Suppressor macrophage treated with lipopolysaccharide for 4 hours (primary cell): ENCODE data around the gene AAMP.
A peak's percentile ranks its signal among the peaks of the same experiment; 100 is the strongest.

Experiments
- DNase-seq: peaks from one replicate; pipeline ENCODE4 v3.0.0-alpha.2; 2020

AAMP gene

GRCh38 chr2:218218268-218219185, 51.4 kb downstream of the AAMP start:
- peak; percentile 73 for DNase-seq

GRCh38 chr2:218217360-218218267, 52.3 kb downstream of the AAMP start:
- DNase-seq, result peak; percentile 88

DNA sequence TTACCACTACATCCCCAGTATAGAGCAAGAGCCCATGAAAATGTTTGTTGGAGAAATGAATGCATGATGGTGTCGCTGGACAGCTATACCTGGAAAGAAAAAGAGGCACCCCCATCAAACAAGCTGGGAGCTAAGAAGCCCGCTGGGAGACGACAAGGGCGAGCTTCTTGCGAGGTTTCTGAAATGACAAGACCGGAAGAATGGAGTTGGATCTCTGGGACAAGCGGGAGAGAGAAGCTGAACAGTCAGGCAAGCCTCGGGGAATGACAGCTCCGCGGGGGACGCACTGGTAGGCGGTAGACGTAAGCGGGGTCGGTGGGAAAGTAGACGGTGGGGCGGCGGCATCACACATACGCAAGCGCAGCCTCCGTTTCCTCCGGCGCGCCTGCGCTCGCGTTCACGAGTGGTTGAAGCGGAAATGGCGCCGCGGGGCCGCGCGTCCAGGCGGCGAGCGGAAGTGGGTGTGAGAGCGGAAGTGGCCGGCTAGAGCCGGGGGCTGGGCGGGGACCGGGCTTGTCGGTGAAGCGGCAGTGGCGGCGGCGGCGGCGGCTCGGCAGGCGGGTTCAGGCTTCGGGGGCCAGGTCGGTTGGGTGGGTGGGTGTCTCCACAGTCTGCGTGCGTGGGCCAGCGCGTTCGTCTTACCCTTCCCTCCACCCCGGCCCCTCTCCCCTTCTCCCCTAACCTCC, 53.1 kb downstream of the AAMP start, which contains the start of gene ARPC2:
ARPC2 (plus strand) TSS at position 516 of the 686 bp plus-strand sequence. CDS start 282 bp downstream, outside the sequence.
- DNase-seq, result peak; percentile 99

DNA sequence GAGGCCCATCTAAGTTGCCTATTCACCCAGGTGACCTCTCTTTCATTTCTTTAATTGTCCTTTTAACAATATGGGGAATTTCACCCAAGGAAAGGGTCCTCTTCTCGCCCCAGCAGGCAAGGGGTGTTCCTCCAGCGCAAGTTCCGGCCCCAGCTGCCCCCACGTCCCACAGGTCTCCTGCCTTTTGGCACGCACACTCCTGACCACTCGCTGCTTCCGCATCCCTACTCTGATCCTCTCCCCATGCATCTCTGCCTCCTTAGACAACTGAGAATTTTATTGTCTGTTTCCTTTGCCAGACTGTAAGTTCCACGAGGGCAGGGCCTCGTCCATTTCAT, 53.6 kb downstream of the AAMP start:
- no peak for DNase-seq
